HepG2 (cell line): ENCODE data around the gene UBAP2L. TPM values are rescaled to one million over a fixed set of nuclear protein-coding genes. Genes with fewer than 3 reads are reported as not detected.

Experiments
- ARID4A ChIP-seq: sonication (generic); formaldehyde crosslinking; IDR thresholded peaks from 2 replicates; pipeline ENCODE4 v1.5.0; 2020; ENCODE audit warnings: mild to moderate bottlenecking, missing genetic modification reagents, borderline replicate concordance
- ASH2L ChIP-seq: fragments of 300-600, 200-600 bp; sonication (generic); IDR thresholded peaks from 2 replicates; pipeline ENCODE4 v1.7.0; 2017; ENCODE audit warnings: low read depth, mild to moderate bottlenecking, moderate library complexity, mixed read lengths, low read length; ENCODE audit not compliant: insufficient read length
- GZF1 ChIP-seq: sonication (generic); formaldehyde crosslinking; IDR thresholded peaks from 2 replicates; pipeline ENCODE4 v1.5.1; 2020; ENCODE audit warnings: mild to moderate bottlenecking, missing genetic modification reagents
- HINFP ChIP-seq: sonication (generic); formaldehyde crosslinking; IDR thresholded peaks from 2 replicates; pipeline ENCODE4 v1.4.0; 2020; ENCODE audit warnings: low read depth, mild to moderate bottlenecking, missing genetic modification reagents
- MLXIP ChIP-seq: sonication (generic); formaldehyde crosslinking; IDR thresholded peaks from 2 replicates; pipeline ENCODE4 v1.9.0; 2021; ENCODE audit warnings: missing genetic modification reagents, borderline replicate concordance
- NR2C2 ChIP-seq: sonication (generic); formaldehyde crosslinking; IDR thresholded peaks from 2 replicates; pipeline ENCODE4 v1.4.0; 2020; ENCODE audit warnings: missing genetic modification reagents, mild to moderate bottlenecking, moderate library complexity, borderline replicate concordance
- RAD21 ChIP-seq: fragments of 450-650 bp; formaldehyde crosslinking; IDR thresholded peaks from 2 replicates; pipeline ENCODE4 v1.5.0; 2020; ENCODE audit warnings: mild to moderate bottlenecking
- TBX2 ChIP-seq: sonication (generic); formaldehyde crosslinking; IDR thresholded peaks from 2 replicates; pipeline ENCODE4 v1.5.0; 2020; ENCODE audit warnings: missing genetic modification reagents, mild to moderate bottlenecking, borderline replicate concordance
- YY1 ChIP-seq: IDR thresholded peaks from 2 replicates; pipeline ENCODE4 v1.6.1; 2011; ENCODE audit warnings: low read length, low read depth, moderate library complexity, mild to moderate bottlenecking; ENCODE audit not compliant: insufficient read depth, insufficient replicate concordance
- ZBTB2 ChIP-seq: sonication (generic); formaldehyde crosslinking; IDR thresholded peaks from 2 replicates; pipeline ENCODE4 v1.8.0; 2022; ENCODE audit warnings: low read depth, missing genetic modification reagents
- ZBTB37 ChIP-seq: sonication (generic); formaldehyde crosslinking; IDR thresholded peaks from 2 replicates; pipeline ENCODE4 v1.4.0; 2020; ENCODE audit warnings: mild to moderate bottlenecking, missing genetic modification reagents
- ZMYM2 ChIP-seq: sonication (generic); formaldehyde crosslinking; IDR thresholded peaks from 2 replicates; pipeline ENCODE4 v1.8.0; 2022; ENCODE audit warnings: mild to moderate bottlenecking, missing genetic modification reagents
- ZNF224 ChIP-seq: sonication (generic); formaldehyde crosslinking; IDR thresholded peaks from 2 replicates; pipeline ENCODE4 v1.5.0; 2020; ENCODE audit warnings: mild to moderate bottlenecking, missing genetic modification reagents
- ZNF747 ChIP-seq: sonication (generic); formaldehyde crosslinking; IDR thresholded peaks from 2 replicates; pipeline ENCODE4 v1.8.1; 2023; ENCODE audit warnings: missing genetic modification reagents, mild to moderate bottlenecking, borderline replicate concordance
- polyA plus RNA-seq, 8 experiments: library from polyadenylated mRNA; depleted of rRNA in 3 of 8; stranded (reverse) in 7 of 8; unstranded in 1 of 8; fragments of >200 nt; fragmentation: Illumina TruSeq in 4 of 8; extraction: Trizol in 4 of 8; gene quantifications; 2 replicates each; pipeline versions ENCODE4 v1.2.1 to v1.2.3, GENCODE V29; 2011 to 2016; ENCODE audit warnings: low read depth in 4 of 8, missing spikeins in 1 of 8, mixed read lengths in 1 of 8; ENCODE audit not compliant: insufficient read depth in 1 of 8
- total RNA-seq, 5 experiments: library from RNA; depleted of rRNA; stranded (reverse); fragments of >200 nt; fragmentation: Illumina TruSeq; extraction: Trizol; gene quantifications; 2 replicates each; pipeline ENCODE4 v1.2.3, GENCODE V29; 2016; ENCODE audit warnings: low read depth in 1 of 5

UBAP2L gene
- total and polyA plus RNA-seq, 2 of the 13 experiments (the other 11 are each of a cell fraction or from before 2014, with no cell fraction given): 74.2 to 159 TPM

GRCh38 chr1:154272217-154272998 lies 51.7 kb downstream of the UBAP2L start, which contains the start of gene HAX1 (continued):
- peak; percentile 88; the same call in 1 of the 2 replicates for TF ChIP-seq ARID4A (CRISPR knock-in tag)
- TF ChIP-seq ASH2L: peak; percentile 69
- no peak; the same call in 1 of the 2 replicates for TF ChIP-seq HINFP
- TF ChIP-seq GZF1 (CRISPR knock-in tag): peak; percentile 62; the same call in 1 of the 2 replicates
- TF ChIP-seq ZBTB2 (CRISPR knock-in tag): no peak
- TF ChIP-seq ZNF747 (CRISPR knock-in tag): peak; percentile 86
- TF ChIP-seq MLXIP: no peak
- TF ChIP-seq RAD21 (CRISPR knock-in tag): peak; percentile 92
- peak; percentile 80 for TF ChIP-seq YY1
- no peak; the same call in 1 of the 2 replicates for TF ChIP-seq NR2C2 (CRISPR knock-in tag)
- peak; percentile 32; the same call in 1 of the 2 replicates for TF ChIP-seq ZNF224 (CRISPR knock-in tag)
- TF ChIP-seq TBX2 (CRISPR knock-in tag): peak; percentile 83
- TF ChIP-seq ZMYM2 (CRISPR knock-in tag): no peak
- no peak for TF ChIP-seq ZBTB37 (CRISPR knock-in tag)
